ENCODE results near the gene UVSSA.

The UVSSA gene

GRCh38 chr4:1307951-1308735, 38.9 kb upstream of the UVSSA start:
- Histone ChIP-seq H3K4me1 (ENCODE audit: control insufficient read depth in 1 of 2, insufficient read depth in 2 of 2, low read length in 2 of 2) (peaks cover 40 to 54% of the 10 kb centered on the region in 2 donors), H3K4me3 (ENCODE audit: low read depth in 1 of 2, low read length in 2 of 2) (no peak overlapping the region), H3K9me3 (ENCODE audit: control insufficient read depth in 1 of 2, low read length in 2 of 2) (no peaks in the 10 kb centered on the region), H3K36me3 (ENCODE audit: control insufficient read depth in 1 of 2, insufficient read depth in 2 of 2, low read length in 2 of 2) (peaks cover 7 to 19% of the 10 kb centered on the region in 2 donors), H3K27ac (ENCODE audit: low read depth, low read length) (no peak overlapping the region), H3K27me3 (ENCODE audit: control insufficient read depth in 1 of 2, insufficient read depth in 2 of 2, low read length in 2 of 2) (no peaks in the 10 kb centered on the region), H3K9ac (ENCODE audit: low read depth in 1 of 2, low read length in 2 of 2) (no peak overlapping the region)

DNA sequence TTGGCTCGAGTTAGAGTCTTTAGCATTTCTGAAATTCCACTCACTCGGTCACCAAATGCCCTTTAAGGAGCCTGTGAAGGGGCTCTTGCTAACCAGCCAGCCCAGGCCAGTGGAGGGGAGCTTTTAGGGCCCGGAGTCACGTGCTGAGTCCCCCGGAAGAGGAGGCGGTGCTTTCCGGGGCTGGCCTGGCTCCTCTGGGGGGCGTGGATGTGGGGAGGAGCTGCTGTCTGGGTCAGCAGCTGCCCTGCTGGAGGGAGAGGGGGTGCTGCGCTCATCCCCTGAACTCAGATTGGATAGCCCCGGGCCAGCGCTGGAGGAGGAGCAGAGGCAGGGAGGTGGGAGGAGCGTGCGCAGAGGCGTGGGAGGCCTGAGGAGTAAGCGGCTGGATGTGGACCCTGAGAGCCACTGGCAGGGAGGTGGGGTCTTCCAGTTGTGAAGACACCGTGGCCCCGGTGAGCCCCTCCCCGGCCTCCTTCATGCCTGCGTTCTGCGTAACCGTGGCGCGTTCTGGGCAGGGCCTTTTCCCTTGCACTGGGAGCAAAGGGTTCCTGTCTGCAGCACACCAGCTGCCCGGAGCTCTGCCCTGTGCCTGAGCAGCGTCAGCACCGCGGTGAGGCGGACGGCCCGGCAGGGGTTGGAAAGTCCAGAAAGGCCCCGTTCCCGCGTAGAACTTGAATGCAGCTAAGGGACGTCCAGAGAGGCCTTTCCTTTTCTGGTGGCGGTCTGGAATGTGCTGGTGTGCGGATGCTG, 37.6 kb upstream of the UVSSA start:
- peaks cover 40 to 54% of the 10 kb centered on the region in 2 donors for H3K4me1 ChIP-seq (ENCODE audit: control insufficient read depth in 1 of 2, insufficient read depth in 2 of 2, low read length in 2 of 2)
- no peaks in the 10 kb centered on the region for H3K9me3 ChIP-seq (ENCODE audit: control insufficient read depth in 1 of 2, low read length in 2 of 2)
- H3K4me3 ChIP-seq (ENCODE audit: low read depth in 1 of 2, low read length in 2 of 2), result peak overlapping the region; percentile 51 to 61
- H3K9ac ChIP-seq (ENCODE audit: low read depth in 1 of 2, low read length in 2 of 2), result peak overlapping the region in 1 of 2 donors; percentile 50
- H3K27me3 ChIP-seq (ENCODE audit: control insufficient read depth in 1 of 2, insufficient read depth in 2 of 2, low read length in 2 of 2), result no peaks in the 10 kb centered on the region
- H3K36me3 ChIP-seq (ENCODE audit: control insufficient read depth in 1 of 2, insufficient read depth in 2 of 2, low read length in 2 of 2), result peaks cover 8 to 30% of the 10 kb centered on the region in 2 donors
- peak overlapping the region; percentile 23 for H3K27ac ChIP-seq (ENCODE audit: low read depth, low read length)

DNA sequence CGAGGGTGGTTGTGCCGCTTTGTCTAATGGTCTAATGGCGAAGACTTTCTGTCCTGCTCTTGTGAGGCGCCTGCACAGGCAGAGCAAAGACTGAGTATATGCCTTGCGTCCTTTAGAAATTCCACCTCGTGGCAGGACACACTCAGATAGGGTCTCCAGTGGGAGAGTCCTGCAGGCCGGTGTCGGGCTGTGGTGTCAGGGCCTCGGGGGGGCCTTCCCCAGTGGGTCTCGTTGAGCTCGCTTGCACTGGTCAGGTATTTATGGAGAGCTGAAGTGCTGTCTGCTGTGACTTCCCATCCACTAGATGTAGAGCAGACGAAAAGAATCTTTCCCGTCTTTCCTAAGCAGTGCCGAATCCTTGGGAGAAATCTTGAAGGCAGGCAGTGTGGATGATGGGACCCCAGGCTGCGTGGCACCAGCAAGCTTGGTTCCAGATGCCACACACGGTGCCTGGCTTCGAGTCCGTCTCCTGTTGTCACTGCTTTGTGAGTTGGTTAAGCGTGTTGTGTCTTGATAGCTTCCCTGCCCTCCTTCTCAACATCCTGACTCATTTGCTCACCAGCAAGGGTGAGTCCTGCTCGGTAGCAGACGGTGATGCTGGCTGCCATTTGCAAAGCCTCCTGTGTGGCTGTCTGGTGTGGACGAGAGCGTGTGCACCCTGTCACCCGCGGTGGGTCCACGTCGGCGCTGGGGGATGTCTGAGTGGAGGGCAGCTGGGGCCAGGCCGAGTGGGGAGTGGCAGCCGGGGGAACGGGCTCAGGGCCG, 36.8 kb upstream of the UVSSA start:
- Histone ChIP-seq H3K36me3 (ENCODE audit: control insufficient read depth in 1 of 2, insufficient read depth in 2 of 2, low read length in 2 of 2) (peaks cover 14 to 38% of the 10 kb centered on the region in 2 donors), H3K9me3 (ENCODE audit: control insufficient read depth in 1 of 2, low read length in 2 of 2) (no peaks in the 10 kb centered on the region), H3K4me1 (ENCODE audit: control insufficient read depth in 1 of 2, insufficient read depth in 2 of 2, low read length in 2 of 2) (peaks cover 36 to 51% of the 10 kb centered on the region in 2 donors), H3K27ac (ENCODE audit: low read depth, low read length) (peak overlapping the region; percentile 17), H3K9ac (ENCODE audit: low read depth in 1 of 2, low read length in 2 of 2) (no peak overlapping the region), H3K27me3 (ENCODE audit: control insufficient read depth in 1 of 2, insufficient read depth in 2 of 2, low read length in 2 of 2) (no peaks in the 10 kb centered on the region), H3K4me3 (ENCODE audit: low read depth in 1 of 2, low read length in 2 of 2) (peak overlapping the region; percentile 51 to 61)

DNA sequence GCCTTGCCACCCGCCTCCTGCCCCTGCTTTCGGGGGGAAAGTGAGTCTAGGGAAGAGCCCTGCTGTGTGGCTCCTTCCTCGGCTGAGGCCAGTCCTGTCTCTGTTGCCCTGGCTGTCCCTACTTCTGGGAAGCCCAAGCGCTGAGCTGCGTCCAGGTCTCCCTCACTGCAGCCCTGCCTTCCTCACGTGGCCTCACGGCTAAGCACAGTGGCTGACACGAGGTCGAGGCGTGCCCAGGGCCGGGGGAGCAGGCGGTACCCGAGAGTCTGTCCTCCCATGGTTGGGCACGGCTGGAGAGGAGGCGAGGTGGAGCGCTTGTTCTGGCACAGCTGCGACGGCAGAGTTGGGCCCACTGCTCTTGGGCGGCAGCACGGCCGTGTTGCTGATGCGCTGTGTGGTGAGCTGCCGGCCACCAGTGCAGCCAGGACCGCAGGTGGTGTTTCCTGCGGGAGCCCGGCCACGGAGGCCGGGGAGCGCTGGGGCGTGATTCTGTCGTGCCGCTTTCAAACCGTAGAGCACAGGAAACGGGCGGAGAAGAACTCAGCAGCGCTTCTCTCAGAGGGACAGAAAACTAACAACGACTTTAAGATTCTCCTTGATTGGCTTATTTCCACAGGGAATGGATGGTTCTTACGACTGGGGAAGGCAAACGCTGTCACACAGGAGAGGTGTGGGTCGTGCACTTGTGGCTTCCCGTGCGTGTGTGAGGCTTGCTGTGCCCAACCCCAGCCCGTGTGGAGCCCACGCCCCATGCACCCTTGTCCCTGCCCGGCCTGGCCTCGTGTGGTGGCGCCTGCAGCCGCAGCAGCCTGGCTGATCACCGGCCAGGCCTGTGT, 36.0 kb upstream of the UVSSA start:
- H3K9me3 ChIP-seq (ENCODE audit: control insufficient read depth in 1 of 2, low read length in 2 of 2), result no peaks in the 10 kb centered on the region
- no peak overlapping the region for H3K9ac ChIP-seq (ENCODE audit: low read depth in 1 of 2, low read length in 2 of 2)
- H3K27ac ChIP-seq (ENCODE audit: low read depth, low read length), result no peak overlapping the region
- no peak overlapping the region for H3K4me3 ChIP-seq (ENCODE audit: low read depth in 1 of 2, low read length in 2 of 2)
- peaks cover 18 to 43% of the 10 kb centered on the region in 2 donors for H3K36me3 ChIP-seq (ENCODE audit: control insufficient read depth in 1 of 2, insufficient read depth in 2 of 2, low read length in 2 of 2)
- no peaks in the 10 kb centered on the region for H3K27me3 ChIP-seq (ENCODE audit: control insufficient read depth in 1 of 2, insufficient read depth in 2 of 2, low read length in 2 of 2)
- H3K4me1 ChIP-seq (ENCODE audit: control insufficient read depth in 1 of 2, insufficient read depth in 2 of 2, low read length in 2 of 2), result peaks cover 28 to 43% of the 10 kb centered on the region in 2 donors

- Histone ChIP-seq H3K4me1 (ENCODE audit: control insufficient read depth in 1 of 2, insufficient read depth in 2 of 2, low read length in 2 of 2) (peaks cover 23 to 35% of the 10 kb centered on the region in 2 donors), H3K9ac (ENCODE audit: low read depth in 1 of 2, low read length in 2 of 2) (no peak overlapping the region), H3K27ac (ENCODE audit: low read depth, low read length) (no peak overlapping the region), H3K4me3 (ENCODE audit: low read depth in 1 of 2, low read length in 2 of 2) (no peak overlapping the region), H3K27me3 (ENCODE audit: control insufficient read depth in 1 of 2, insufficient read depth in 2 of 2, low read length in 2 of 2) (no peaks in the 10 kb centered on the region), H3K9me3 (ENCODE audit: control insufficient read depth in 1 of 2, low read length in 2 of 2) (no peaks in the 10 kb centered on the region), H3K36me3 (ENCODE audit: control insufficient read depth in 1 of 2, insufficient read depth in 2 of 2, low read length in 2 of 2) (peaks cover 32 to 56% of the 10 kb centered on the region in 2 donors)
Observed at GRCh38 chr4:1312821-1313640, 34.0 kb upstream of the UVSSA start.

GRCh38 chr4:1315306-1315705, 31.7 kb upstream of the UVSSA start:
- Histone ChIP-seq H3K4me1 (ENCODE audit: control insufficient read depth in 1 of 2, insufficient read depth in 2 of 2, low read length in 2 of 2) (peaks cover 7 to 15% of the 10 kb centered on the region in 2 donors), H3K27ac (ENCODE audit: low read depth, low read length) (no peak overlapping the region), H3K9me3 (ENCODE audit: control insufficient read depth in 1 of 2, low read length in 2 of 2) (no peaks in the 10 kb centered on the region), H3K27me3 (ENCODE audit: control insufficient read depth in 1 of 2, insufficient read depth in 2 of 2, low read length in 2 of 2) (no peaks in the 10 kb centered on the region), H3K9ac (ENCODE audit: low read depth in 1 of 2, low read length in 2 of 2) (no peak overlapping the region), H3K4me3 (ENCODE audit: low read depth in 1 of 2, low read length in 2 of 2) (no peak overlapping the region), H3K36me3 (ENCODE audit: control insufficient read depth in 1 of 2, insufficient read depth in 2 of 2, low read length in 2 of 2) (peaks cover 39 to 68% of the 10 kb centered on the region in 2 donors)

- Histone ChIP-seq H3K9me3 (ENCODE audit: control insufficient read depth in 1 of 2, low read length in 2 of 2) (no peaks in the 10 kb centered on the region), H3K9ac (ENCODE audit: low read depth in 1 of 2, low read length in 2 of 2) (no peak overlapping the region), H3K4me3 (ENCODE audit: low read depth in 1 of 2, low read length in 2 of 2) (no peak overlapping the region), H3K36me3 (ENCODE audit: control insufficient read depth in 1 of 2, insufficient read depth in 2 of 2, low read length in 2 of 2) (peaks cover 39 to 68% of the 10 kb centered on the region in 2 donors), H3K4me1 (ENCODE audit: control insufficient read depth in 1 of 2, insufficient read depth in 2 of 2, low read length in 2 of 2) (peaks cover 0 to 10% of the 10 kb centered on the region in 2 donors), H3K27ac (ENCODE audit: low read depth, low read length) (no peak overlapping the region), H3K27me3 (ENCODE audit: control insufficient read depth in 1 of 2, insufficient read depth in 2 of 2, low read length in 2 of 2) (no peaks in the 10 kb centered on the region)
Observed at GRCh38 chr4:1315836-1316536, 31.0 kb upstream of the UVSSA start.

- no peak overlapping the region for H3K9ac ChIP-seq (ENCODE audit: low read depth in 1 of 2, low read length in 2 of 2)
- H3K27ac ChIP-seq (ENCODE audit: low read depth, low read length), result no peak overlapping the region
- H3K4me1 ChIP-seq (ENCODE audit: control insufficient read depth in 1 of 2, insufficient read depth in 2 of 2, low read length in 2 of 2), result peaks cover 0 to 5% of the 10 kb centered on the region in 2 donors
- no peaks in the 10 kb centered on the region for H3K9me3 ChIP-seq (ENCODE audit: control insufficient read depth in 1 of 2, low read length in 2 of 2)
- H3K36me3 ChIP-seq (ENCODE audit: control insufficient read depth in 1 of 2, insufficient read depth in 2 of 2, low read length in 2 of 2), result peaks cover 39 to 72% of the 10 kb centered on the region in 2 donors
- H3K4me3 ChIP-seq (ENCODE audit: low read depth in 1 of 2, low read length in 2 of 2), result no peak overlapping the region
- H3K27me3 ChIP-seq (ENCODE audit: control insufficient read depth in 1 of 2, insufficient read depth in 2 of 2, low read length in 2 of 2), result no peaks in the 10 kb centered on the region
Observed at GRCh38 chr4:1316537-1317168, 30.4 kb upstream of the UVSSA start.

All from duodenal mucosa (tissue), 2 donors.